GM12801 (cell line): Measurements from ENCODE around the gene HDAC5.

Experiments
- TF ChIP-seq, protein P1 (sequence below): IDR thresholded peaks from one replicate; pipeline ENCODE4 v1.5.1; 2011; ENCODE audit warnings: control low read depth; ENCODE audit not compliant: insufficient read length; ENCODE audit errors: extremely low read depth

Gene HDAC5

GRCh38 chr17:44159519-44160210 lies 36.2 kb upstream of the HDAC5 start:
- TF ChIP-seq, protein P1, sequence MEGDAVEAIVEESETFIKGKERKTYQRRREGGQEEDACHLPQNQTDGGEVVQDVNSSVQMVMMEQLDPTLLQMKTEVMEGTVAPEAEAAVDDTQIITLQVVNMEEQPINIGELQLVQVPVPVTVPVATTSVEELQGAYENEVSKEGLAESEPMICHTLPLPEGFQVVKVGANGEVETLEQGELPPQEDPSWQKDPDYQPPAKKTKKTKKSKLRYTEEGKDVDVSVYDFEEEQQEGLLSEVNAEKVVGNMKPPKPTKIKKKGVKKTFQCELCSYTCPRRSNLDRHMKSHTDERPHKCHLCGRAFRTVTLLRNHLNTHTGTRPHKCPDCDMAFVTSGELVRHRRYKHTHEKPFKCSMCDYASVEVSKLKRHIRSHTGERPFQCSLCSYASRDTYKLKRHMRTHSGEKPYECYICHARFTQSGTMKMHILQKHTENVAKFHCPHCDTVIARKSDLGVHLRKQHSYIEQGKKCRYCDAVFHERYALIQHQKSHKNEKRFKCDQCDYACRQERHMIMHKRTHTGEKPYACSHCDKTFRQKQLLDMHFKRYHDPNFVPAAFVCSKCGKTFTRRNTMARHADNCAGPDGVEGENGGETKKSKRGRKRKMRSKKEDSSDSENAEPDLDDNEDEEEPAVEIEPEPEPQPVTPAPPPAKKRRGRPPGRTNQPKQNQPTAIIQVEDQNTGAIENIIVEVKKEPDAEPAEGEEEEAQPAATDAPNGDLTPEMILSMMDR, result no peak

DNA sequence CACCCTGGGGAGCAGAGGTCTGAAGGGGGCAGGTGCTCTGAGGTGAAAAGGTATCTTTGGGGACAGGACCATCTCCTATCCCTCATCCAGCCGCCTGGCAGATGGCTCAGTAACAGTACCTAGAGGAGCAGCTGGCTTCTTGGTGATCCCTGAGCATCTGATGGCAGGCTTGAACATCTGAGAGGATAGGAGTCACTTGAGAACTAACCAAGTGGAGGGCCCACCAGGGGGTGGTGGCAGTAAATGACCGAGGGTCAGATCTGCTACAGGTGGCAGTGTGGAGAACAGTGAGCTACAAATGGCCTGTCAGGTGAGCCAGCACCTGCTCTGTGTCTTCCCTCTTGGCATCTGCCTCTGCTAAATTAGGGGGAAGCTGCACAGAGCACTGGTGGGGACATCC lies 32.0 kb upstream of the HDAC5 start:
- TF ChIP-seq, protein P1, result no peak

DNA sequence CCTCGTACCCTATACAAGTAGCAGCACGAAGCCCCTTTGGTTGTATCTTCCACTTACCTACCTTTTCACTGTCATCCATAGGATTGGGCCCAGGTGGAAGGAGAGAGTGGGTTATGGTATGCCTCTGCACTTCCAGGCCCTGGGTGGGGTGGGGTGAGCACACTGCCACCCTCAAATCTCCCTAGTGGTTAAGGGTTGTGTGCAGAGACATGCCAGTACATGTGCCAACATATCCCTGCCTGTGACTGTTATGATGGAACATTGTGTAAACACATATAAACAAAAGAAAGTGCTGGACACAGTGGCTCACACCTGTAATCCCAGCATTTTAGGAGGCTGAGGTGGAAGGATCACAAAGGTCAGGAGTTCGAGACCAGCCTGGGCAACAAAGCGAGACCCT lies 29.4 kb upstream of the HDAC5 start:
- TF ChIP-seq, protein P1, result no peak

GRCh38 chr17:44149750-44150329 lies 26.4 kb upstream of the HDAC5 start:
- TF ChIP-seq, protein P1, result no peak

GRCh38 chr17:44147812-44148211 lies 24.4 kb upstream of the HDAC5 start:
- TF ChIP-seq, protein P1, result no peak

GRCh38 chr17:44146375-44147346 lies 23.2 kb upstream of the HDAC5 start:
- TF ChIP-seq, protein P1, result no peak
